ENCODE measurements around the gene AK9.
"Not testable (repeated sequence)": the region's sequence is repeated elsewhere in the genome, so short reads cannot be mapped to it uniquely, and the experiment has no call there.

The AK9 gene

DNA sequence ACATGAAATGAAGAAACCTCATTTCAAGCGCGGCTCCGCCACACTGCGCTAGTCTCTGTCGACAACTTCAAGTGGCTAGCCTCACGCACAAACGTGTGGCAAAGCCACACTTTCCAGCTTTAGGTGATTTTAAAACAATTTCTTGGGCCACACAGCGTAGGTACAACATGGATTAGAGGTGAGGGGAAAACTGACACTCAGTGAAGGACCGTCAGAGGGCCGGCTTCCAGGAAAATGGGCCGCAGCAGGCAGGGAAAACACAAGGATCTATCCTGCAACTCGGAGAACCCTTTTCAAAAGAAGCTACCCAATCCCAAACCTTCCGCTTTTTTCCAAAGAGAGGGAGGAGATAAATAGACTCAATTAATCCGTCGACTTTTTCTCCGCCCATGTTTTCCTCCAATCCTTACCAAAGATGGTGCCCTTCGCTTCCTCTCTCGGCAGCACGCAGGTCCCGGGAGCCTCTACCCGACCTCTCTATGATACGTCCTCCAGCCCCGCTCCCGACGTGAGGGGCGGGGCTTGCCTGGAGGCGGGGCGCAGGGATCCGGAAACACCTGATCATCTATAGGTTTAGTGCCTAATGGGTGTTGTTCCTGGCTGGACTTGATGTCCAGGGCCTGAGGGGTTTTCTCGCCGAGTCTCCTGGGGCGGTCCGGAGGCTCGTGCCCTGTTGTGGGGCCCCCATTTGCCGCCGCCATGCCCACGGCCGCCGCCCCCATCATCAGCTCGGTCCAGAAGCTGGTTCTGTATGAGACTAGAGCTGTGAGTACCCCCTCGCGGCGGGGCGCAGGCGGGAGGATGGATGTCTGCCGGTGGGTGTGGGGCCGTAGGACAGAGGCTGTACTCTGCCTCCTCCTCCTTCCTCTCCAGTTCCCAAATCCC, at the start of gene AK9, which contains the start of gene FIG4:
Gene AK9 (minus strand): TSS at position 466 of the 885 bp plus-strand sequence. CDS start 15,457 bp downstream, outside the sequence.
Gene FIG4 (plus strand): TSS at position 560 of the 885 bp plus-strand sequence. CDS start 140 bp downstream, at position 700.
- DNase-seq (ENCODE audit: low spot score) = peak; percentile 90

GRCh38 chr6:109740787-109741186, 49.8 kb upstream of the AK9 start:
- DNase-seq (ENCODE audit: low spot score) = no peak

- no peak for DNase-seq (ENCODE audit: low spot score)
Measured at GRCh38 chr6:109739686-109740085, 48.7 kb upstream of the AK9 start.

- no peak for DNase-seq (ENCODE audit: low spot score)
Measured at GRCh38 chr6:109738667-109739066, 47.7 kb upstream of the AK9 start.

- no peak for DNase-seq (ENCODE audit: low spot score)
Measured at GRCh38 chr6:109738255-109738654, 47.3 kb upstream of the AK9 start.

GRCh38 chr6:109736273-109737025, 45.4 kb upstream of the AK9 start:
- DNase-seq (ENCODE audit: low spot score) = no peak

- DNase-seq (ENCODE audit: low spot score) = not testable (repeated sequence)
Measured at GRCh38 chr6:109725250-109725649, 34.2 kb upstream of the AK9 start.

GRCh38 chr6:109722564-109723254, 31.7 kb upstream of the AK9 start:
- no peak for DNase-seq (ENCODE audit: low spot score)

GRCh38 chr6:109722011-109722410, 31.0 kb upstream of the AK9 start:
- no peak for DNase-seq (ENCODE audit: low spot score)

DNA sequence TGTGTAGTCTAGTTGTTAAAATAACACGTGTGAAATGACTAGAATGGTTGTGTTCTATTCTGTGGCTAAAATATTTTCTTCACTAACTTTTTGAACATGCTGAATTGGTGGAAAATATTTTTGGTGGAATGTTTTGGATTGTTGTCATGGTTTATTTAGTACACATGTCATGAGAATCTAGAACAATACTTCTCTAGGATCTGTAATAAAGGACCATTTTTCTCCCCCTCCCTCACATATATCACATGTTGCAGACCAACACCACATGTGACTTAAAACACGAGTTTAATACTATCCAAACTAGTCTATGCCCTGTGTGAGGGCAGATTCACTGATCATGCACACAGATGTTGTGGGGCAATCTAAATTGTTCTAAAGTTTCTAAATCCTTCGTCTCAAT, 29.3 kb upstream of the AK9 start:
- no peak for DNase-seq (ENCODE audit: low spot score)

GRCh38 chr6:109718991-109719390, 28.0 kb upstream of the AK9 start:
- DNase-seq (ENCODE audit: low spot score) = no peak

GRCh38 chr6:109717971-109718370, 27.0 kb upstream of the AK9 start:
- DNase-seq (ENCODE audit: low spot score) = no peak

GRCh38 chr6:109715616-109716015, 24.6 kb upstream of the AK9 start:
- no peak for DNase-seq (ENCODE audit: low spot score)

- DNase-seq (ENCODE audit: low spot score) = no peak
Measured at GRCh38 chr6:109714611-109715010, 23.6 kb upstream of the AK9 start.

- no peak for DNase-seq (ENCODE audit: low spot score)
Measured at GRCh38 chr6:109714166-109714565, 23.2 kb upstream of the AK9 start.

DNA sequence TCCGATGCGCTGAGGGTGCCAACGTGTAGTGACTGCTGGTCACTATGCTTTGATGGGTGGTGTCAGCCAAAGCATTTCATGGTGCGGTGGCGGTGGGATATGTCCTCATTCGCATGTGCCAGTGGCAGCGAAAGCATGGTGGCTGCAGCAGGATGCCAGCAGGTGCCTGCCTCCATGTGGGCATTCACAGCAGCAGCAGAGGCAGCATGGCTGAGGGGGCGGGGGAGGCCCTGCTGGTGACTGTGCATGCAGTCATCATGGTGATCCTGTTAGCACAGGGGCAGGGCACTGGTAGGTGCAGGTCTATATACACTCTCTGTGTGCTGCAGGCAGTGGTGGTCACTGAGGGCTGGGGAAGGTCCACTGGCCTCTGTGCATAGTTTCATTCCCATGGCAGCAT, 22.1 kb upstream of the AK9 start:
- DNase-seq (ENCODE audit: low spot score) = no peak

GRCh38 chr6:109708099-109708498, 17.1 kb upstream of the AK9 start:
- not testable (repeated sequence) for DNase-seq (ENCODE audit: low spot score)

- DNase-seq (ENCODE audit: low spot score) = no peak
Measured at GRCh38 chr6:109706513-109706912, 15.5 kb upstream of the AK9 start.

DNA sequence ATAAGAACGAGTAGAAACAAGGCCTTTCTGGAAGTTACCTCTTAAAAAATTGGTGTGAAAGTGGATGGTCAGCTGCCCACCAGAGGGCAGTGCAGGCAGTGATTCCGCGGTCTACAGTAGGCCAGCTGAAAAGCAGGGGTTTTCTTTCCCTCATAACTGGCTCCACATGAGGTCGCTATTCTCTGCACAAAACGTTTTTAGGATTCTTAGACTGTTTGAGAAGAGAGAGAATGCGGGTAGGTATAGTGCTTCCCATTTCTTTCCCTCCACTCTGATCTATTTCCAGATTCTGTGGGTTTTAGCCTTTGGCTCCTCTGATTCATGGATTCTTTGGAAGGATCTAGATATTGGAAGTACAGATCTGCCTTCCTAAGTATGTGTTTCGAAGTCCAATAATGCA, 14.3 kb upstream of the AK9 start:
- DNase-seq (ENCODE audit: low spot score) = peak; percentile 77

GRCh38 chr6:109702791-109703190, 11.8 kb upstream of the AK9 start:
- no peak for DNase-seq (ENCODE audit: low spot score)

DNA sequence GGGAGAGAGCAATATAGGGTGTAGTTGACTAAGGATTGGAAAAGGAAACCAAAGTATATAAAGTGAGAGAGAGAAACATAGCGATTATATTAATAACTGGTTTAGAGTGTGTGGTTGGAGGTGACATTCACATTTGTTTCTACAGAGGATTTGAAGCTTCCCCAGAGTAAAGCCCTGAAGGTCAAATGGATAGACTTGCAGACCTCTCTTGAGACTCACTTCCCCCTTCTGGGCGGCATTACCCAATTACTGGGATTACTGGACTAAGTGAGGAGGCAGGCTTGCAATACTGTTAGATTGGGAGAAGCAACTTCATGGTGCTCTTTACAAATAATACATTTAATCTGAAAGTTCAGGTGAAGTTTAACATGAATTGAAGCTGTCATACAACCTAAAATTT, 10.8 kb upstream of the AK9 start:
- no peak for DNase-seq (ENCODE audit: low spot score)

DNA sequence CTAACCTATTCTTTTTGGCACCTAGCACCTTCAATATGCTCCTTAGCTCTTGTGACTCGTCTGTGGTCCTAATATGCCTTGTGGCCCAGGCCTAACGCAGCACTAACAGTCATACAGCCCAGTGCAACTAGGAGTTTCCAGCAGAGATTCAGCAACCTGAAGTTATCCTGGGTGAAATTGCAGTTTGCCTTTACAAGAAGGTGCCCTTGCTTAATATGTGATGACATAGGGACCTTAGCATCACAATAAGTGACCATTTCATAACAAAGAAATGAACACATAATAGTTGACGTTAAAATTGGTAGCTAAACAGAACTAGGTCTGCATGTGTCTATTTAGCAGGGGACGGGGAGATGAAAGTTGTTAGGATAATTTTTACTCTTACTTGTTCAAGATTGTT, 10.2 kb upstream of the AK9 start:
- no peak for DNase-seq (ENCODE audit: low spot score)
